LNCaP clone FGC (cell line): Measurements from ENCODE around the gene RALB.

Experiments used
- DNase-seq: peaks from one replicate; pipeline ENCODE4 v3.0.0-alpha.2; 2011; ENCODE audit warnings: low read depth
- H3K4me3 ChIP-seq: 2 replicates; pipeline ENCODE4 v1.5.1; 2011; ENCODE audit warnings: mild to moderate bottlenecking, low read depth, low read length, control low read depth
- CTCF ChIP-seq: IDR thresholded peaks from 2 replicates; pipeline ENCODE4 v1.5.1; 2012; ENCODE audit warnings: mild to moderate bottlenecking; ENCODE audit not compliant: control insufficient read depth, insufficient read depth; ENCODE audit errors: extremely low read depth

RALB gene

DNA sequence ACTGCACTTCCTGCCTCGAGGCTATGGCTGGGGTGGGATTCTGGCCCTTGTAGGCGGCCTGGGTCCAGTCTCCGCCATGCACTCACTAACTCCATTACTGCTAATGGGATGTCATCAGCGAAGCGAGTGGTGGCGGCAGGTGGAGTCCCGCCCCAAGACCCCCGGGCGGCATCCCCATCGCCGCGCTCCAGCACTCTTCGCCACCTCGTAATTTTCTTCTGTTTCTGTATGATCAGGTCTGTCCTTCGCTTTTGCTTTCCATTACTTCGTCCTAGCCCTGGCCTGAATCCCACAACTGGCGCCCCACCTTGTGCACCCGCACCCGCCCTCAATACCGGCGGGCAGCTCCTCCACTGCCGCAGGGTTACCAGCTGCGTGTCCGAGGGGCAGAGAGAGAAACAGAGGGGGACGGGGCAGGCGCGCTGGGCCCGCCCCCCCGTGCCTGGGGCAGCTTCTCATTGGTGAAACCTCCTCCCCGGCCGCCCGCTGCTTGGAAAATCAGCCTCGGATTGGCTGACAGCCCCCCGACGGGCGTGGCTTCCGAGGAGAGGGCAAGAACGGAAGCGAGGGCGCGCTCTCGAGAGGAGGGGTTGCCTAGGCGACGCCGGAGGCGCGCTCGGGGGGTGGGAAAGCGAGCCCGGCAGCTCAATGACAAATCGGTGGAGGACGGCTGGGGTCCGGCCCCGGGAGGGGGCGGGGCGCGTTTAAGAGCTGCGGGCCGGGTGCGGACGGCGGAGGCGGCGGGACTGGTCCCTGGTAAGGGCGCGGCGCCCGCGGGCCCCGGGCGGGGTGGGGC lies at the start of gene RALB:
RALB (plus strand) TSS at position 628 of the 796 bp plus-strand sequence. CDS start 25,813 bp downstream, outside the sequence.
- peak; percentile 90 for DNase-seq
- no peak for TF ChIP-seq CTCF
- peak within 1 kb of the TSS; percentile 68 for H3K4me3 ChIP-seq

- no peak for TF ChIP-seq CTCF
Measured at GRCh38 chr2:120203251-120204021, 49.2 kb upstream of the RALB start.

DNA sequence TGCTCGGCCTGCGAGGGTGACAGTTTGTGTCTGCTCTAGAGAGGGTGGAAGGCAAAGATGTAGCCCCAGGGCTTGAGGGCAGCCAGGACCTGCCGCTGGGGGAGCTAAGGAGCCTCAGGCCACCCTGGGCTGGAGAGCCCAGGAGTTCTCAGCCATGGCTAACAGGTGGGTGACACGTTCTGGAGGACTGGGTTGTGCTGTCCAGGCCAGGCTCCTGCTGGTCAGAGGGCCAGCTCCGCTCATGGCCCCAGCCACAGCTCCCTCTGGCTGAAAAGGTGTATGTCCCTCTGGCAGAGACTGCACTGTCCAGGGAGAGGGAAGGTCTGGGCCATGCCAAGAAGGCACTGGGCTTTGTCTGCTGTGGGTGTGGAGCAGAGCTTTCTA lies 48.6 kb upstream of the RALB start:
- TF ChIP-seq CTCF: no peak
- DNase-seq: no peak
- no peak overlapping the region for H3K4me3 ChIP-seq

More at GRCh38 chr2:120203251-120204021, 49.2 kb upstream of the RALB start:
- no peak for DNase-seq
- no peak overlapping the region for H3K4me3 ChIP-seq

GRCh38 chr2:120204417-120204816 lies 48.2 kb upstream of the RALB start:
- DNase-seq: no peak
- H3K4me3 ChIP-seq: no peak overlapping the region
- TF ChIP-seq CTCF: no peak

GRCh38 chr2:120204945-120205670 lies 47.5 kb upstream of the RALB start:
- no peak for DNase-seq
- no peak overlapping the region for H3K4me3 ChIP-seq
- TF ChIP-seq CTCF: no peak

DNA sequence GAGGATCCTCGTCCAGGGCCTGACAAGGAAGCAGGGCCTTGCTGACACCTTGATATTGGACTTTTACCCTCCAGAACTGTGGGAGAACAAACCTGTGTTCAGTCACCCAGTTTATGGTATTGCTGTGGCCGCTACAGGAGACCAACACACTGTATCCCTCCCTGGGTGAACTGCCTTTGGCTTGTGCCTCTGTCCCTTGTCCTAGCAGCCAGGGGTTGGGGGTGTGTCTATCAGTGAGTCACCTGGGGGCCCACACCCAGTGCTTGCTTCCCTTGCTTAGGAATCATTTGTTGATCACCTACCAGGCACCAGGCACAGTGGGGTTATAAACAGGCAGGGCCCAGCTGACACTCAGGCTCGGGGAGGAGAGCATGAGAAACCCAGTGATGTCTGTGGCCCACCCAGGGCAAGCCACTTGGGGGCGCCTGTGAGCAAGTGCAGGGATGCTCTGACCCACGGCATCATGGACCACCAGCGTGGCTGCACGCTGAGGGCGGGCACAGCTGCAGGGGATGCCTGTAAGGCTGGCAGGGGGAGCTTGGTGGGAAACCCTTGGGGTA lies 46.5 kb upstream of the RALB start:
- DNase-seq: no peak
- peak; percentile 33 for TF ChIP-seq CTCF
- H3K4me3 ChIP-seq: no peak overlapping the region
